GM12878 (cell line): ENCODE data around the gene TNNT2. TPM values are rescaled to one million over a fixed set of nuclear protein-coding genes. Genes with fewer than 3 reads are reported as not detected.

Source experiments
- BRCA1 ChIP-seq: IDR thresholded peaks from 2 replicates; pipeline ENCODE4 v1.6.1; 2011; ENCODE audit warnings: low read depth, low read length, improper control_type of control experiment
- CHD1 ChIP-seq: IDR thresholded peaks from 2 replicates; pipeline ENCODE4 v1.6.1; 2012; ENCODE audit warnings: low read depth, low read length, improper control_type of control experiment
- CUX1 ChIP-seq: IDR thresholded peaks from 2 replicates; pipeline ENCODE4 v1.6.1; 2012; ENCODE audit warnings: improper control_type of control experiment, low read depth, low read length; ENCODE audit not compliant: insufficient replicate concordance
- EED ChIP-seq: sonication (generic); IDR thresholded peaks from 2 replicates; pipeline ENCODE4 v1.6.1; 2016; ENCODE audit warnings: antibody characterized with exemption, low read depth
- EZH2 ChIP-seq: IDR thresholded peaks from 2 replicates; pipeline ENCODE4 v1.6.1; 2012; ENCODE audit warnings: low read depth, mild to moderate bottlenecking, control low read depth, inconsistent platforms, low read length, borderline replicate concordance; ENCODE audit not compliant: control insufficient read depth
- PML ChIP-seq: IDR thresholded peaks from 2 replicates; pipeline ENCODE4 v1.6.1; 2012; ENCODE audit warnings: low read length, inconsistent platforms
- SMAD1 ChIP-seq: fragments of 450-650 bp; IDR thresholded peaks from 2 replicates; pipeline ENCODE4 v1.6.1; 2018; ENCODE audit warnings: mild to moderate bottlenecking, low read depth; ENCODE audit not compliant: partially characterized antibody
- YY1 ChIP-seq: IDR thresholded peaks from 2 replicates; pipeline ENCODE4 v1.6.1; 2011; ENCODE audit warnings: low read depth, mild to moderate bottlenecking, low read length
- ZBED1 ChIP-seq: IDR thresholded peaks from 2 replicates; pipeline ENCODE4 v1.6.1; 2016; ENCODE audit warnings: borderline replicate concordance
- ZNF274 ChIP-seq: IDR thresholded peaks from one replicate; pipeline ENCODE4 v1.8.0; 2011; ENCODE audit not compliant: insufficient read length, insufficient read depth
- ZNF384 ChIP-seq: IDR thresholded peaks from 2 replicates; pipeline ENCODE4 v1.6.1; 2012; ENCODE audit warnings: low read depth, mild to moderate bottlenecking, low read length, improper control_type of control experiment, borderline replicate concordance
- polyA plus RNA-seq, 11 experiments: library from polyadenylated mRNA; depleted of rRNA in 4 of 11; unstranded in 6 of 11; stranded (reverse) in 5 of 11; fragments of >200 nt; fragmentation: Nextera tagmentation in 4 of 11; fragmentation: Illumina TruSeq in 1 of 11; extraction: Ambion mirVana in 4 of 11; extraction: Trizol in 1 of 11; gene quantifications; 1 replicate in 1 of 11; 2 replicates in 10 of 11; pipeline versions ENCODE4 v1.2.1 to v1.2.3, GENCODE V29; 2011 to 2016; ENCODE audit warnings: inconsistent platforms in 2 of 11, missing spikeins in 2 of 11, low read depth in 1 of 11
- total RNA-seq, 4 experiments: library from RNA; depleted of rRNA in 3 of 4; stranded (reverse); fragments of >200 nt in 3 of 4; fragmentation: Illumina TruSeq in 1 of 4; extraction: Trizol in 1 of 4; gene quantifications; 2 replicates each; pipeline versions ENCODE4 v1.2.1 to v1.2.3, GENCODE V29; 2013 to 2021

Gene TNNT2
- total and polyA plus RNA-seq, 10 of the 15 experiments (the other 5 are each of a cell fraction or from before 2014, with no cell fraction given): 2.2 TPM; not detected in 9

GRCh38 chr1:201312298-201312697 lies 65.2 kb downstream of the TNNT2 start (continued):
- no peak for TF ChIP-seq EED
- no peak for TF ChIP-seq CUX1
- TF ChIP-seq ZBED1: no peak
- TF ChIP-seq SMAD1: no peak
- no peak for TF ChIP-seq PML
- no peak for TF ChIP-seq ZNF274
- no peak for TF ChIP-seq YY1
- no peak for TF ChIP-seq BRCA1
- TF ChIP-seq CHD1: no peak
- TF ChIP-seq EZH2: no peak
- no peak for TF ChIP-seq ZNF384
